Kidney epithelial cell (primary cell): ENCODE results near the gene PAOX. TPM values are rescaled to one million over a fixed set of nuclear protein-coding genes. Genes with fewer than 3 reads are reported as not detected.
"Not testable (repeated sequence)": the region's sequence is repeated elsewhere in the genome, so short reads cannot be mapped to it uniquely, and the experiment has no call there.

Source experiments
- DNase-seq: peaks from one replicate; pipeline ENCODE4 v3.0.0-alpha.2; 2010; ENCODE audit warnings: low read depth
- H3K27me3 ChIP-seq: 2 replicates; pipeline ENCODE4 v1.6.0; 2011; ENCODE audit warnings: low read length; ENCODE audit not compliant: control insufficient read depth, insufficient read depth
- H3K36me3 ChIP-seq: 2 replicates; pipeline ENCODE4 v1.5.1; 2011; ENCODE audit warnings: low read length; ENCODE audit not compliant: control insufficient read depth, insufficient read depth
- H3K4me3 ChIP-seq: 2 replicates; pipeline ENCODE4 v1.5.1; 2011; ENCODE audit warnings: low read depth, mild to moderate bottlenecking, control low read depth, low read length
- CTCF ChIP-seq: IDR thresholded peaks from 2 replicates; pipeline ENCODE4 v1.5.1; 2011; ENCODE audit warnings: mild to moderate bottlenecking, moderate library complexity, low read length, control low read depth, inconsistent platforms; ENCODE audit not compliant: insufficient read depth, poor library complexity, severe bottlenecking
- total RNA-seq: library from RNA; depleted of rRNA; stranded (reverse); fragments of >200 nt; gene quantifications from 2 replicates; pipeline ENCODE4 v1.2.3, GENCODE V29; 2015

PAOX gene
- total RNA-seq, 1 donor from 2014 or later: 4.3 TPM

- Histone ChIP-seq H3K27me3 (no peaks in the 10 kb centered on the region), H3K36me3 (peaks cover 2% of the 10 kb centered on the region), H3K4me3 (no peak overlapping the region)
- DNase-seq: no peak
- no peak for TF ChIP-seq CTCF
Observed at GRCh38 chr10:133411523-133412380, 32.7 kb downstream of the PAOX start.

- no peak for DNase-seq
- TF ChIP-seq CTCF: no peak
- peaks cover 2% of the 10 kb centered on the region for H3K36me3 ChIP-seq
- no peaks in the 10 kb centered on the region for H3K27me3 ChIP-seq
- H3K4me3 ChIP-seq: no peak overlapping the region
Observed at GRCh38 chr10:133412381-133412711, 33.3 kb downstream of the PAOX start.

GRCh38 chr10:133414401-133414800 is 35.3 kb downstream of the PAOX start:
- DNase-seq, H3K36me3 ChIP-seq, H3K27me3 ChIP-seq, H3K4me3 ChIP-seq: not testable (repeated sequence)

GRCh38 chr10:133415752-133416151 is 36.7 kb downstream of the PAOX start:
- TF ChIP-seq CTCF: no peak
- no peak for DNase-seq
- Histone ChIP-seq H3K4me3 (no peak overlapping the region), H3K27me3 (no peaks in the 10 kb centered on the region), H3K36me3 (peaks cover 2% of the 10 kb centered on the region)

- Histone ChIP-seq H3K36me3 (no peaks in the 10 kb centered on the region), H3K4me3 (no peak overlapping the region), H3K27me3 (peaks cover 10% of the 10 kb centered on the region)
- DNase-seq: no peak
- no peak for TF ChIP-seq CTCF
Observed at GRCh38 chr10:133418289-133418993, 39.4 kb downstream of the PAOX start.

GRCh38 chr10:133419211-133419950 is 40.3 kb downstream of the PAOX start:
- Histone ChIP-seq H3K27me3 (peaks cover 12% of the 10 kb centered on the region), H3K36me3 (no peaks in the 10 kb centered on the region), H3K4me3 (no peak overlapping the region)
- TF ChIP-seq CTCF: no peak
- DNase-seq: no peak
